Suppressor macrophage treated with lipopolysaccharide for 1 hour (primary cell): ENCODE measurements around the gene CCNJ.
"Not testable (repeated sequence)": the region's sequence is repeated elsewhere in the genome, so short reads cannot be mapped to it uniquely, and the experiment has no call there.

ENCODE experiments used
- DNase-seq, 3 donors: peaks; one replicate each; pipeline ENCODE4 v3.0.0-alpha.2; 2020 to 2022

The CCNJ gene, protein sequence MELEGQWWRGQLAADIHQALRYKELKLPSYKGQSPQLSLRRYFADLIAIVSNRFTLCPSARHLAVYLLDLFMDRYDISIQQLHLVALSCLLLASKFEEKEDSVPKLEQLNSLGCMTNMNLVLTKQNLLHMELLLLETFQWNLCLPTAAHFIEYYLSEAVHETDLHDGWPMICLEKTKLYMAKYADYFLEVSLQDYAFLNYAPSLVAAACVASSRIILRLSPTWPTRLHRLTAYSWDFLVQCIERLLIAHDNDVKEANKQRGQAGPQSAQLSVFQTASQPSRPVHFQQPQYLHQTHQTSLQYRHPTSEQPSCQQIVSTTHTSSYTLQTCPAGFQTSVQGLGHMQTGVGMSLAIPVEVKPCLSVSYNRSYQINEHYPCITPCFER

DNA sequence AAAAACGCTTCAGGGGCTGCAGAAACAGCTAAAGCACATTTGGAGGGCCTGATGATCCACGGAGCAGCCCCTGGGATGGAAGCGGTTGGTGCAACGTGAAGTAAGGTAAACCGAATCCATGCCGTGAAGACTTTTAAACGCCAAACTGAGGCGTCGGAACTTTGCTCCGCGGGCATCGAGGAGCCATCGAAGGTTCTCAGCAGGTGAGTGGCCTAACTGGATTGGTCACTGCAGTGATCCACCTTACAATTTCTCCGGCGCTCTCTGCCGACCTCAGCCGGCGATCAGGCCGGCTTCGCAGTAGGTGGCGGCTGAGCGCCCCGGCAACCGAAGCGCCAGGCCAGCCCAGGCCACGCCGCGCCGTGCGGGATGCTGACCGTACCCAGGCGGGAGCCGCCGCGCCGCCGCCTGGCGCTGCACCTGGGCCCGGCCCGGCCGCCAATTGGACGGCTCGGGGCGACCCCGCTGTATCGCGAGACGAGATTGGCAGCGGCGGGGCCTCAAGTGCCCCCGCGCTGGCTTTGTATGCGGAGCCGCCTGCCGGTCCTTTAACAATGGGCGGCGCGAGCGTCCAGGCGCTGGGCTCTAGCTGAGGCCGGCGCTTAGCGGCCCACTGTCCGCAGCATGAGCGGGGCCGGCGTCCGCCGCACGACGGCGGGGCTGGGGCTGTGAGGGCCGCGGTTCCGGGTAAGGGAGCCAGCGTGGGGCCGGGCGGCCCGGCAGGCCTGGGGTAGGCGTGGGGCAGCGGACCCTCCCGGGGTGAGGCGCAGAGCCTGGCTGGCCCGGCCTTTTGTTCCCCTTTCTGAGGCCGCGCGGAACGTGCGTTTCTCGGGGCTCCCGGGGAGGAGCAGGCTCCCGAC lies at the start of gene CCNJ:
Gene CCNJ, plus strand, starts transcription at position 551 of the 860 bp plus-strand sequence. CDS start 811 bp downstream, outside the sequence.
- peak; percentile 93 to 96 (median 96) for DNase-seq

- DNase-seq: not testable (repeated sequence)
Measured at GRCh38 chr10:95994376-95994775, 49.0 kb upstream of the CCNJ start.

DNA sequence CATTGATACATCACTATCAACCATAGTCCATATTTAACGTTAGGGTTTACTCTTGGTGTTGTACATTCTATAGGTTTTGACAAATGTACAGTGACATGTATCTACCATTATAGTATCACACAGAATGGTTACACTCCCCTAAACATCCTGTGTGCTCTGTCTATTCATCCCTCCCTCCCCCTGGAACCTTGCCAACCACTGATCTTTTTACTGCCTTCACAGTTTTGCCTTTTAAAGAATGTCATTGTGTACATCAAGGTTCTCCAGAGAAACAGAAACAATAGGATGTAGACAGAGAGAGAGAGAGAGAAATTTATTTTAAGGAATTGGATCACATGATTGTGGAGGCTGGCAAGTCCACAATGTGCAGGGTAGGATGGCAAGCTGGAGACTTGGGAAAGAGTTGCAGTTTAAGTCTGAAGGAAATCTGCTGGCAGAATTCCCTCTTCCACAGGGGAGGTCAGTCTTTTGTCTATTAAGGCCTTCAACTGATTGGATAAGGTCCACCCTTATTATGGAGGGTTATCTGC lies 45.1 kb upstream of the CCNJ start:
- no peak for DNase-seq

GRCh38 chr10:96013956-96014355 lies 29.4 kb upstream of the CCNJ start:
- peak; percentile 60 to 70 (median 67) for DNase-seq

DNA sequence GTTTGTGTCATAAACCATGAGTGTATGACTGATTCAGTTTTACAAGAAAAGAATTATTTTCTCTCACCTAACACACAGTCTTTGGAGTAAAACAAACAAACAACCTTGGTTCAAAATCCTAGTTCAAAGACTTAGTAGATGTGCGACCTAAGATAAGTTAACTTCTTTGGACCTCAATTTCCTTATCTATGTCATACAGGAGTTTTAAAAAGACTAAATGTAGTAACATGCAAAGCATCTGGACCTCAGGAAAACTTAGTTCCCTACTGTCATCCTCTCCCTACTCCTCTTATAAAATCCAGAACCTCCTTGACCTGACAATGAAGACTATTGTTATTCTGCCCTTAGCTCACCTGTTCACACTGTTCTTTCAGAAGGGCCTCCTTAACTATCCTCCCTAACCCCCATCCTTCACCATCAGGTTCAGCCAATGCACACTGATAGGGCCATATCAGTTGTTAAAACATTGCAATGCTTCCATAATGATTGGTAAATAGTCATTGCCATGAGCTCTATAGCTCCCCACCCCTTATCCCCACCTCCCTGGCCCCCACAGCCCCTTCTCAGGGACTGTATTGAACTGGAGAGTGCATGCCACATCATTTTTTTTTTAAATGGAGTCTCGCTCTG lies 28.8 kb upstream of the CCNJ start:
- DNase-seq: no peak

DNA sequence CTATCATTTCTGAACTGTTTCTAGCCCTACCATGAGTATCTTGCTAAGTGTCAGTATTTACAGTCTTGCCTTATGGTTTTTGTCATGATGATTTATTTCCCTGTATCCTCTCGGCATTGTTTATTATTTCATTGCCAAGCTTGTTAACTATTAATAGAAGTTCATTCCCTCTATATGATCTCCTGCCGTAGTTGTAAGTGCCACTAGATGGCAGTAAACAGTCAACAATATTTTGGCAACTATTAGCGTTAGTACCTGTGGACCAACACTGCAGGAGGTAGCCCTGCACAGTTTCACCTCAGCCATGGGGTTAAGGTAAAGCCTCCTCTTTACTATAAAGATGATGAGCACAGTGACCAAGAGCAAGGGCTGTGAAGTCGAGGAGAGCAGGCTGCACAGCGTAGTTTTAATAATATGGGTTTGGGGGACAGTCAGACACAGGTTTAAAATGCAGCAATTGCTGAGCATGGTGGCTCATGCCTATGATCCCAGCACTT lies 26.1 kb upstream of the CCNJ start:
- peak; percentile 61 to 79 (median 77) for DNase-seq

- DNase-seq: no peak
Measured at GRCh38 chr10:96021332-96021731, 22.1 kb upstream of the CCNJ start.

DNA sequence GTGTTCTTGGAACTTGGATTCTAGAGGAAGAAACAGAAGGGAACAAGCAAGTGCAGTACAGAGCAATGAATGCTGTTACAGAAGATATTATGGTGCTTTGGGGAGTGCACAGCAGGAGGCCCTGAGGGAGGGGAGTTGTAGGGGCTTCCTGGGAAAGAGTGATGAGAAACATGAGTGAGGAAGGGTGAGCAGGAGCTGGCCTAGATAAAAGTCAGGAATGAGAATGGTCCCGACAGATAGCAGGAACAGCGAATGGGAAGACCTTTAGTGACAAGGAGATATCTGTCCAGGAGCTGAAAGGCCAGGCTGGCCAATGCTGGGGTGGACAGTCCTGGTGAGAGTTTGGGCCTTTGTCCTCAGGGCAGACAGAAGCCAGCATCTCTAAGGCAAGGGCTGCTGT lies 20.6 kb upstream of the CCNJ start:
- no peak for DNase-seq

GRCh38 chr10:96023168-96023567 lies 20.2 kb upstream of the CCNJ start:
- no peak for DNase-seq

GRCh38 chr10:96025566-96025965 lies 17.8 kb upstream of the CCNJ start:
- DNase-seq: peak; percentile 20 to 21 (median 21)

- DNase-seq: no peak
Measured at GRCh38 chr10:96034625-96035024, 8.8 kb upstream of the CCNJ start.

DNA sequence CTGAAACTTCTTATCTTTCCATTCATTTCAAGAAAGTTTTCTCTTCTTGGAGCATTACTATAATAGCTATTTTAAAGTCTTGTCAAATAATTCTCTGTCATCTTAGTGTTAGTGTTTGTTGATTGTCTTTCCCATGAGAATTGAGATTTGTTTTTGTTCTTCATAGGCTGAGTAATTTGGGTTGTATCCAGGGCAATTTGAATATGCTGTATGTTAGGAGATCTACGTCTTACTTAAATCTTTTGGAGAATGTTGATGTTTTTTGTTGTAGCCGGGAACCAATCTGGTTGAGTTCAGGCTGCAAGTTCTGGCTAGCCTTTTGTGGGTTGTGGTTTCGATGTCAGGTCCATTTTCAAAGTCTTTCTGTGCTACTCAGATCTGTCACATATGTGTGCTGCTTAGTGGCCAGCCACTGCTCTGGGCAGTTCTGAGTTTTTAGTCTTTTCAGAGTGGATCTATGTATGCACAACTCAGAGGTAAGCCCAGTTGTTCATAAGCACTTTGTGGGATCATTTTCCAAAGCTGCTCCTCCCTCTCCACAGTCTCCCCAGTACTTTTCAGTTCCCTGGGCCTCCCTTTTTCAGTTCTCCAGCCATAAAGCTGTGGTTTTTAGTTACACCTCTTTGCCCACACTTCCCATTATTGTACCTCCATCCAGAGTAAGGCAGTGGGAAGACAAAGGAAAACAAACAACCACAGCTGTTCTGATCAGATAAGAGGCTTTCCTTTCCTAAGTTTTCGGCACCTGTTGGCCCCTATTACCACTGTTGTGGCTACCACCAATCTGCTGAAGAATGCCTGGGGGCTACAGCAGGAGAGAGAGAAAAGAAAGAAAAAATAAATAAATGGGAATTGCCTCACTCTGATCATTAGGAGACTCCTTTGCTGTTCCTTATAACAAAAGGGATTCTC lies 4.7 kb upstream of the CCNJ start:
- no peak for DNase-seq

- no peak for DNase-seq
Measured at GRCh38 chr10:96041146-96041545, 2.2 kb upstream of the CCNJ start.

DNA sequence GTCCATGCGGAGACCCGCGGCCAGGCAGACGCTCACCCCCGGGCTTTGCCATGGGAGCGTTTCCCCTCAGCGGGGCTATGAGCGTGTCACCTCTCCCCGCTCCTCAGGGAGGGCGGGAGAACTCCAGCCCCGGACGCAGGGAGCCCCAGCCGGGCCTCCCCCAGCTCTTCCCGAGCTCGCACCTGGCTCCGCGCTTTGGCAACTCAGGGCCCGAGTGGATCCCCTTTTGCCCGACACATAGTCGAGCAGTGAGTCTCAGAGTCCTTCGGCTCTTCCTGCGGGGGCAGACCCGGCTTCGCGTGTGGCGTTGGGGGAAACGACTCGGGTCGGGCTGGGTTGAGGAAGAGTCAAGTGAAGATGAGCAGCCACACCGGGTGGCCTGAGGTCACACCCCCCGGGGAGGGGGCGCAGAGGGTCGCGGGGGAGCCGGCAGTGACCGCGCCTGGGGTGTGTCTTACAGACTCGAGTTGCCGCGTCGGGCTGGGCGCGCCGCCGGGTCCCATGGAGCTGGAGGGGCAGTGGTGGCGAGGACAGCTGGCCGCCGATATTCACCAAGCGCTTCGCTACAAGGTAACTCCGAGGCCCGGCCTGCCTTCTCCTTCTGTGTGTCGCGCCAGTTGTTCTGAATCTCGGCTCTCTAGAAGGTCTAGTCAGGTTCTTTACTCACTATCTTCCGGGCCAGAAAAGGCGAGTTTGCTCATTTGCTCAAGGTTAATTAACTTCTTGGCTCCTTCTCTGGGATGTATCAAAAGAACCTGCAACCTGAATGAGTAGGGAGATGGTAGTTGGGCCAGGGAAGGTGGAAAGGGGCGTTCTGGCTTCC lies 721 bp downstream of the CCNJ start:
- DNase-seq: peak; percentile 63 to 72 (median 66)

DNA sequence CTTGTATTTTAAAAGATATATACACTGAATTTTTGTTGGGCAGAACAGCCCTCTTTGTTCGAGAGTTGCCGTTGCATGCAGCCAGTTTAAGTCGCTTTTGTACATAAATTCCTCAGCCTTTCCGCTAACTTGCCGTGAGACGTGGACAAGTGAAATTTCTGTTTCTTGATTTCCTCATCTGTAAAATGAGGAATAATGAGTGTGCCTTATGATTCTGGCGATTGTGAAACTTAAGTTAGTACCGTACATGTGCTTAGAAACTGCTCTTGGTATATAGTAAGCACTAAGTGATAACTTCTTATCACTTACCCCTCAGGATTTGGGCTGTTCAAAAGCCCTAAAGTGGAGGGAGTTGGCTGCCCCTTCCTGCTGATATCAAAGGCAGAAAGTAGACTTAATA lies 1.4 kb downstream of the CCNJ start:
- DNase-seq: peak; percentile 66 to 89 (median 87)

- DNase-seq: no peak
Measured at GRCh38 chr10:96046546-96046945, 3.2 kb downstream of the CCNJ start.

GRCh38 chr10:96047004-96047649 lies 3.7 kb downstream of the CCNJ start:
- DNase-seq: no peak

GRCh38 chr10:96047925-96048324 lies 4.5 kb downstream of the CCNJ start:
- not testable (repeated sequence) for DNase-seq

DNA sequence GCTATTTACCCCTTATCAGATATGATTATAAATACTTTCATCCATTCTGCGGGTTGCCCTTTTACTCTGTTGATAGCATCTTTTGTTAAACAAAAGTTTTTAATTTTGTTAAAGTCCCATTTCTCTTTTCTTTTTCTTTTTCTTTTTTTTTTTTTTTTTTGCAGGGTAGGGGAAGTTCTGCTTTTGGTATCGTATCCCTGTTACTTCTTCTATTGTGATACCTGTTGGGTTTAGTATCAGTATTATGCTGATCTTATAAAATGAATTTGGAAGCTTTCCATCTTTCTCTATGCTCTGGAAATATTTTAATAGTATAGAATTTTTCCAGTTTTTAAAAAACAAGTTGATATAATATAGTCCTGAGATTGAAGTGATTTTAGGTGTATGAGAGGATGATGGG lies 6.0 kb downstream of the CCNJ start:
- no peak for DNase-seq

- DNase-seq: no peak
Measured at GRCh38 chr10:96053985-96054384, 10.6 kb downstream of the CCNJ start.
